Measurements from ENCODE around the gene KAZN. TPM values are rescaled to one million over a fixed set of nuclear protein-coding genes. Genes with fewer than 3 reads are reported as not detected.

The KAZN gene
- total and polyA plus RNA-seq, 8 donors: 11.1 to 37.5 (median 30.2) TPM

DNA sequence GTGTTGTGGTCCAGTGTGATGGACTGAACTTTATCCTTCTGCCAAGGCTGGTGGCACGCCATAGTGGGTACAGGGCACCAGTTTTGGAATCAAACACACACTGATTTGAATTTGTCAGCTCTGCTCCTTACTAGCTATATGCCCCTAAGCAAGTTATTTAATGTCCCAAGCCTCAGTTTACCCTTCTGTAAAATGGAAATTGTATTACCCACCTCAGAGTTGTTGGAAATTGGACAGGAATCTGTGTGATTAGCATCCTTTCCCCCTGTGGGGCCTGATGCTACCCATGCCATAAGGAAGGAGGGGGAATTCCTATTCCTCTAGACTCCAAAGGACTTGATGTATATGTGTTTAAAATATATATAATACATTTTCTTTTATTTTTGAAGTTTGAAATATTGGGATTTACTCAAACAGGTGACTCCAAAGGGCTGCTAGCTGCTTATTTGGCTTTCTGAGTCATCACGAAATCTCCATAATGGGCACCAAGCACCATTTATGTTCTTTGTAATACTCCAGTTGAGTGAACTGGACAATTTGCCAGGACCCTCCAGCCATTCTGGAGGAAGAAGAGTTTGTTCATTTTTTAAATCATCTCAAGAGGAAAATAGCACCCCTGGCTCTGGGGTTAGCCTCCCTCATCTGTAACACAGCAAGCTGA lies 330.5 kb downstream of the KAZN start:
- Histone ChIP-seq H3K9me3 (no peaks in the 10 kb centered on the region), H3K4me1 (peaks cover 20 to 26% of the 10 kb centered on the region in 2 donors), H3K4me3 (no peak overlapping the region), H3K36me3 (no peaks in the 10 kb centered on the region), H3K27ac (peak overlapping the region in 1 of 2 donors; percentile 19), H3K27me3 (peaks cover 0 to 28% of the 10 kb centered on the region in 2 donors)
- TF ChIP-seq, protein P1, sequence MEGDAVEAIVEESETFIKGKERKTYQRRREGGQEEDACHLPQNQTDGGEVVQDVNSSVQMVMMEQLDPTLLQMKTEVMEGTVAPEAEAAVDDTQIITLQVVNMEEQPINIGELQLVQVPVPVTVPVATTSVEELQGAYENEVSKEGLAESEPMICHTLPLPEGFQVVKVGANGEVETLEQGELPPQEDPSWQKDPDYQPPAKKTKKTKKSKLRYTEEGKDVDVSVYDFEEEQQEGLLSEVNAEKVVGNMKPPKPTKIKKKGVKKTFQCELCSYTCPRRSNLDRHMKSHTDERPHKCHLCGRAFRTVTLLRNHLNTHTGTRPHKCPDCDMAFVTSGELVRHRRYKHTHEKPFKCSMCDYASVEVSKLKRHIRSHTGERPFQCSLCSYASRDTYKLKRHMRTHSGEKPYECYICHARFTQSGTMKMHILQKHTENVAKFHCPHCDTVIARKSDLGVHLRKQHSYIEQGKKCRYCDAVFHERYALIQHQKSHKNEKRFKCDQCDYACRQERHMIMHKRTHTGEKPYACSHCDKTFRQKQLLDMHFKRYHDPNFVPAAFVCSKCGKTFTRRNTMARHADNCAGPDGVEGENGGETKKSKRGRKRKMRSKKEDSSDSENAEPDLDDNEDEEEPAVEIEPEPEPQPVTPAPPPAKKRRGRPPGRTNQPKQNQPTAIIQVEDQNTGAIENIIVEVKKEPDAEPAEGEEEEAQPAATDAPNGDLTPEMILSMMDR (IDR thresholded peaks at IDR 0.05): no peak
- intact Hi-C loops (cut with DNase I): loop anchor here in 1 of 2 donors (5.0 kb wide), 1 partner anchor 93 kb away; no protein-coding TSS in a partner anchor
- peak; percentile 5 for ATAC-seq
- DNase-seq: no peak

GRCh38 chr1:14929547-14930246 lies 331.2 kb downstream of the KAZN start:
- TF ChIP-seq, protein P1 (IDR thresholded peaks at IDR 0.05): no peak
- Histone ChIP-seq H3K27ac (peak overlapping the region in 1 of 2 donors; percentile 19), H3K27me3 (peaks cover 0 to 25% of the 10 kb centered on the region in 2 donors), H3K4me3 (no peak overlapping the region), H3K36me3 (no peaks in the 10 kb centered on the region), H3K4me1 (peaks cover 20 to 24% of the 10 kb centered on the region in 2 donors), H3K9me3 (no peaks in the 10 kb centered on the region)
- DNase-seq (peak in 2 of 4 donors; percentile 57 to 65), ATAC-seq (peak; percentile 82)
- intact Hi-C loops (cut with DNase I): loop anchor here in 1 of 2 donors (5.0 kb wide), 1 partner anchor 93 kb away; no protein-coding TSS in a partner anchor

GRCh38 chr1:14930247-14930965 lies 331.9 kb downstream of the KAZN start:
- H3K9me3 ChIP-seq: no peaks in the 10 kb centered on the region
- H3K36me3 ChIP-seq: no peaks in the 10 kb centered on the region
- TF ChIP-seq, protein P1 (IDR thresholded peaks at IDR 0.05): no peak
- no peak overlapping the region for H3K4me3 ChIP-seq
- DNase-seq (no peak), ATAC-seq (no peak)
- H3K27ac ChIP-seq: peak overlapping the region in 1 of 2 donors; percentile 19
- H3K27me3 ChIP-seq: peaks cover 0 to 18% of the 10 kb centered on the region in 2 donors
- intact Hi-C loops (cut with DNase I): no loop called here
- H3K4me1 ChIP-seq: peaks cover 17 to 20% of the 10 kb centered on the region in 2 donors

GRCh38 chr1:14932034-14932638 lies 333.7 kb downstream of the KAZN start:
- TF ChIP-seq, protein P1 (IDR thresholded peaks at IDR 0.05): no peak
- H3K27ac ChIP-seq: no peak overlapping the region
- H3K4me1 ChIP-seq: peaks cover 9 to 18% of the 10 kb centered on the region in 2 donors
- H3K4me3 ChIP-seq: no peak overlapping the region
- no peaks in the 10 kb centered on the region for H3K36me3 ChIP-seq
- peaks cover 0 to under 1% of the 10 kb centered on the region in 2 donors for H3K27me3 ChIP-seq
- DNase-seq (no peak), ATAC-seq (no peak)
- H3K9me3 ChIP-seq: no peaks in the 10 kb centered on the region
- intact Hi-C loops (cut with DNase I): no loop called here

All from left lung (tissue), 10 donors.